GM19467 (cell line): ENCODE measurements around the gene MICA.
A peak's percentile ranks its signal among the peaks of the same experiment; 100 is the strongest.
"Not testable (repeated sequence)": the region's sequence is repeated elsewhere in the genome, so short reads cannot be mapped to it uniquely, and the experiment has no call there.

ENCODE experiments used
- ATAC-seq: cut with Tn5 transposase; IDR thresholded peaks from one replicate; pipeline ENCODE4 v1.9.1; 2021; ENCODE audit warnings: mild to moderate bottlenecking, moderate library complexity; ENCODE audit not compliant: unreplicated experiment

Gene MICA

GRCh38 chr6:31452859-31453258 lies 49.5 kb downstream of the MICA start:
- no peak for ATAC-seq

- ATAC-seq: no peak
Measured at GRCh38 chr6:31453259-31453658, 49.9 kb downstream of the MICA start.

GRCh38 chr6:31459864-31460263 lies 56.5 kb downstream of the MICA start:
- ATAC-seq: not testable (repeated sequence)

- no peak for ATAC-seq
Measured at GRCh38 chr6:31460361-31461025, 57.1 kb downstream of the MICA start.

- ATAC-seq: no peak
Measured at GRCh38 chr6:31462026-31462963, 58.9 kb downstream of the MICA start.

- ATAC-seq: peak; percentile 85
Measured at GRCh38 chr6:31462964-31463870, 59.8 kb downstream of the MICA start.

GRCh38 chr6:31464252-31465184 lies 61.1 kb downstream of the MICA start:
- ATAC-seq: no peak
